OCI-M1 (cell line): ENCODE data around the gene ADGRG3.
A peak's percentile ranks its signal among the peaks of the same experiment; 100 is the strongest.
"Not testable (repeated sequence)": the region's sequence is repeated elsewhere in the genome, so short reads cannot be mapped to it uniquely, and the experiment has no call there.

ENCODE experiments used
- DNase-seq: peaks from one replicate; lab custom pipeline; 2025; lab: John Stamatoyannopoulos, UW

The ADGRG3 gene

GRCh38 chr16:57663917-57664661 lies 4.0 kb upstream of the ADGRG3 start:
- no peak for DNase-seq

DNA sequence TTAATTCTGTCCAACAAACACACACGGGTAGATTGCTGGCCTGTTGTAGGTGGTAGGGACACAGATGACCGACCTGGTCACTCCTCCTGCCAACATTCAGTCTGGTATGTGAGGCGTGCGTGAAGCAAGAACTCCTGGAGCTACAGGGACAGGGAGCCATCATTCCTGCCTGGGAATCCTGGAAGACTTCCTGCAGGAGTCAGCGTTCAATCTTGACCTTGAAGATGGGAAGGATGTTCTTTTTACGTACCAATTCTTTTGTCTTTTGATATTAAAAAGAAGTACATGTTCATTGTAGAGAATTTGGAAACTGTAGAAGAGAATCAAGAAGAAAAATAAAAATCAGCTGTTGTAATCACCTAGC lies 3.5 kb upstream of the ADGRG3 start:
- no peak for DNase-seq

GRCh38 chr16:57665541-57665940 lies 2.6 kb upstream of the ADGRG3 start:
- DNase-seq: no peak

GRCh38 chr16:57666353-57667047 lies 1.6 kb upstream of the ADGRG3 start:
- no peak for DNase-seq

- no peak for DNase-seq
Measured at GRCh38 chr16:57667048-57667525, 1.0 kb upstream of the ADGRG3 start.

DNA sequence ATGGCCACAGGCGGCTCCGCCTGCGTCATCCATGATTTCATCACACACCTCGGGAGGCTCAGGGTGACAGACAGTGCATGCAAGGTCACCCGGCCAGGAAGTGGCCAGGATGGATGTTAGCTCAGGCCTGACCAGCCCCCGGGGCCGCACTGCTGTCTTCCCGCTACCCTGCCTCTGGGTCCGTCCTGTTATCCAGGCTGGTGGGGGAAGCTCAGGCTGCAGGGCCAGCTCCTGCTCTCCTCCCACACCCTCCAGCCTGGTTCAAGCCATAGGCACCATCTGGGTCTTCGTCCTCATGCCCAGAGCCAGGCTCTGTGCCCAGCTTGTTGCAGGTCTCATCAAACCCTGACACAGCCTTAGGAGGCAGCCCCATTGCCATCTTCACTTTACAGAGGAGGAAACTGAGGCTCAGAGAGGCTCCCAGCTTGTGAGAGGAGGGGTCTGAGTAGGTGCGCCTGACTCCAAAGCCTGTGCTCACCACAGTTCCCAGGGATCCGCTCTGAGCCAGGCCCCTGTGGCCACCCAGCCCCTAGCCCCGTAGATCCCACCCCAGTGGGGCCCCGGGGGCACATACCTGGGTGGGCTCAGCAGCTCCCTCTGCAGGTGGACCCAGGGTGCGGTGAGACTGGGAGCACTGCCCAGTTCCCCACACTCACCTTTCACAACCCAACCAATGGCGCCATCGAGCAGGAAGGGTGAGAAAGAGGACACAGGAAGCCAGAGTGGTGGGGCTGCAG lies 412 bp upstream of the ADGRG3 start:
- peak; percentile 37 for DNase-seq

DNA sequence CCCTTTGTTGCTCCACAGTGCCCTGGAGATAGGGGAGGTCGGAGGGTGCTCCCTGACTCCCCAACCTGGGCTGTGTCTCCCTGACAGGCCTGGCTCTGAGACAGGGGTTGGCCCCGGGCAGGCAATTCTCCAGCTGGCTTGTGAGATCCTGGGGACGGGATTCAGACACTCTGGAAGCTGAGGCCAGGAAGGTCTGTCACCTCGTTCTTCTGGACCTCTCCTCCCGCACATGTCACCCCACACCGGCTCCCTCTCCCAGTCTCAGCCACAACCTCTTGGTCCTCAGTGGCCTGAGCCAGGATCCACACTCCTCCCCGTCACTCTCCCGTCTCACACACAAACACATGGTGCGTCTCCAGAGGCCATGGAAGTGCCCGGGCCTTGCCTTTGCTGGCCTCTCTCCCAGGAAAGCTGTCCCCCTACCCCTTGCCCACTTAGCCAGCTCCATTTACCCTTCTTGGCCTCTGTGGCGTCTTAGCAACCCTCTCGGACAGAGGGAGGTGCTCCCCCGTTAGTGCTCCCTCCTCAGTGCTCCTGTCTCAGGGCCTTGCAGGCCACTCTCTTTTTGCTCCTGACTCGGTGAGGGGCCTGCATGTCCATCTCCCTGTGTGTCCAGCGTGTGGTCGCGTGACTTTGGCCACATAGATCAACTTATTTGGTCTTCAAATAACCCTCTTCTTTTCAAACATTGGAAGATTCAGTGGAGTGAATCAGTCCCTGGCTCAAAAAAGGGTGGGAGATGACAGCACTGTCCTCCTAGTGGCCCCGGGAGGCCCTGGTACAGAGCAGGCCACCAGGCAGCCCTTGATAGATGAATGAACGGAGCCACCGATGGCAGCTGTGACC lies 747 bp downstream of the ADGRG3 start:
- no peak for DNase-seq

DNA sequence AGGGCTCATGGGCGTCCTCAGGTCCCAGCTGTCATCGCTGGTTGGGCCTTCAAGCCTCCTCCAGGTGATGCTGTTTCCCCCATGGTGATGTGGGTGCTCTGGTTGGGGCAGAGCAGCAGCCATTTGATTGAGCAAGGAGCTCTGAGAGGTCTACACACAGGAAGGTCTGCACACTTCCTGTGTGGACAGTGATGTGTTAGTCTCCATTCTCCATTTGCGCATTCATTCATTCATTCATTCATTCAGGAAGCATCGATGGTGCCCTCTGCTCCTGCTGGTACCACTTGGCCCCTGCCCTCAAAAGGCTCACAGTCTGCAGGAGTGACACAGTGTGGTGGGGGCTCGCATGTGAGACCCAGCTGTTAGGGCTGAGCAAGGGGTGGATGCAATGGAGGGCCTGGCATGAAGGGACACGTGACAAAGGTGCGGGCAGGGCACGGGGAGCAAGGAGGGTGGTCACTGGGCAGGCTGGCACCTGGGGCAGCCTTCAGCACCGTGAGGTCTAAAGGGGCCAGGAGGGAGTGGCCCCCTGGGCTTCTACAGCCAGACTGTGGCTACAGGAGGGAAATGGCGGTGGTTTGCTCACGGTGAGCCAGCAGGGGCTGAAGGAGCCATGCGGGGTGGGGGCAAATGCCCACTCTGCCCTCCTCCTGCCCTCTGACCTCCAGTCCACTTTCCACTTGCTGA lies 1.5 kb downstream of the ADGRG3 start:
- DNase-seq: no peak

- DNase-seq: no peak
Measured at GRCh38 chr16:57670196-57670595, 2.1 kb downstream of the ADGRG3 start.

DNA sequence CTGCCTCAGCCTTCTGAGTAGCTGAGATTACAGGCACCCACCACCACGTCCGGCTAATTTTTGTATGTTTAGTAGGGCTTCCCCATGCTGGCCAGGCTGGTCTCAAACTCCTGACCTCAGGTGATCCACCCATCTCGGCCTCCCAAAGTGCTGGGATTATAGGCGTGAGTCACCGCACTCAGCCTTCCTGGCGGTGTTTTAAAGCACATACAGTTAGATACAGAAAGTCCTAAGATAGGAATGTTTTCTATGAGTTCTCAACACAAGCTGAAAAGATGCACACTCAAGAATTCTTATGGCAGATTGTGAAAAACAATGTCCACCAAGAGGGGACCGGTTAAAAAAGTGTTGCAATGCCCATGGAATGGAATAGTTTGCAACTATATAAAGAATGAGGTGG lies 3.3 kb downstream of the ADGRG3 start:
- not testable (repeated sequence) for DNase-seq

DNA sequence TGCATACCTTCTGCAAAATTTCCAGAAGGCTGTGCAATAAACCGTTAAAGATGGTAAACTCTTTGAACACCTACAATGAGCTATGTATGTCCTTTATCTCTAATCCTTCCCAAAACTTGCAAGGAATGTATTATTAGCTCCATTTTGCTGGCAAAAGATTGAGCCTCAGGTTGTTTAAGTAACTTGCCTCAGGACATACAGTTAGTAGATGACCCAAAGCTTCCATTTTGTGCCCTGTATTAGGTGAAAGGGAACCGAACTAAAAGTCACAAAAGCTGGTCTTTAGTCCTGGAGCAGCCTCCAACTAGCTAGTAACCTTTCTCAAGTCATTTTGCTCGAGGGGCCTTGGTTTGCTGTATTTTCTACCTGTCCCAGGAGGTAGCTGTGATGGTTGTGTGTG lies 4.3 kb downstream of the ADGRG3 start:
- DNase-seq: no peak

DNA sequence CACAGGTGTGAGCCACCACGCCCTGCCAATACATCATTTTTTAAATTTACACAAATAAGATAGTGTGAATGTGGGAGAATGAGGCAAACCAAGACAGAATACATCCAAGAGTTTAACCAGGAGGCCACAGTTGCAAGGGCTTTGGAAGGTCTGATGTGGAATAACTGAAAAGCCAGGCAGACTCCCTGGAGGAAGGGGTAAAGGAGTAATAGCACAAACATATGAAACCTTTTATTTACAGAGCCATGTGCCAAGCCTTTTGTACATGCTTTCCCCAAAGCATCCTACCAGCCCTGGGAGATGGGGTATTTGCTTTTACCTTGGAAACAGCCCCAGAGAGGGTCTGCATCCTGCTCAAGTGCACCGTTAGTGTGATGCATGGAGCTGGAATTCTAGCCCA lies 4.7 kb downstream of the ADGRG3 start:
- no peak for DNase-seq

- DNase-seq: peak; percentile 82
Measured at GRCh38 chr16:57675741-57676551, 7.8 kb downstream of the ADGRG3 start.

DNA sequence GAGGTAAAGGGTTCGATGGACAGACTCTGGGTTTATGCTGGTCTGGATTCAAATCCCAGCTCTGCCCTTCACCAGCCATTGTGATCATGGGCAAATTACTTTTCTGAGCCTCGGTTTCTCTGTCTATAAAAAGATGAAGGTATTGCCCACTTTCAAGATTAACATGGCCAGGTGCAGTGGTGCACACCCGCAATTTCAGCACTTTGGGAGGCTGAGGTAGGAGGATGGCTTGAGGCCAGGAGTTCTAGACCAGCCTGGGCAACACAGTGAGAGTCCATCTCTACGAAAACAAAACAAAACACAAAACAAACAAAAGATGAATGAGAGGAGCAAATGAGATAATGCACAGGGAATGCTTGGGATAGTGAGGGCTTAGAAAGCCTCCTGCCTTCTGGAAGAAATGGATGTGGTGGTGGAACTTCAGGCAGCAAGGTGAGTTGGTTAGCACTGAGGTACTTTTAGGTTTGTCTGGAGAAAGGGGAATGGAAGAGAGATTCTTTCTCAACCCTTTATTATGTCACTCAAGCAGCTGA lies 8.5 kb downstream of the ADGRG3 start:
- DNase-seq: no peak

DNA sequence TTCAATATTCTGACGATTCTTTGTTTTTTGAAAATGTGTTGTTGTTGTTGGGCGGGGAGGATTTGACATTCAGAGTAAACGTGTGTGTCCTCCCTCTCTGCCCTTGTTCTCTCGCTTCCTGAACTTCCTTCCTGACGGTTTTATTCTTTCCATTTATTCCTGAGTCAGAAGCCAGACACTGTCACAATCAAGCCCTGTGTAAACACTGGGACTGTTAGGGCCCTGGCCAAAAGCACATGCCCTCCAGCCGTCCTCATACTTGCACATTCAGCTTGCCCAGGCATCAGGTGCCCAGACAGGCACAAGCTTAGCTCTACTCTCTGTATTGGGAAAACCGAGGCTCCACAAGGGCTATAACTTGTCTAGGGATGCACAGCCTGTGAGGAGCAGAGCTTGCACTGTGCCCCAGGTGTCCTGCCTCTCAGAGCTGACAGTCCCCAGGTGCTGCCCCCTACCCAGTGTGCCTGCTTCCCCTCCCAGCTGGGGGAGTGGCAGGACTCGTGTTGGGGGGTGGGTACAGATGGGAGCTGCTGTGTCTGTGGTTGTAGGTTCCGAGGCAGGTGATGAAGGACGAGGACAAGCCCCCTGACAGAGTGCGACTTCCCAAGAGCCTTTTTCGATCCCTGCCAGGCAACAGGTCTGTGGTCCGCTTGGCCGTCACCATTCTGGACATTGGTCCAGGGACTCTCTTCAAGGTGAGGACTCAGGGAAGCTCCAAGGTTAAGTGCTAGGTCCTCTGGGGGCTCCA lies 9.7 kb downstream of the ADGRG3 start:
- no peak for DNase-seq

- no peak for DNase-seq
Measured at GRCh38 chr16:57679016-57679415, 10.9 kb downstream of the ADGRG3 start.

DNA sequence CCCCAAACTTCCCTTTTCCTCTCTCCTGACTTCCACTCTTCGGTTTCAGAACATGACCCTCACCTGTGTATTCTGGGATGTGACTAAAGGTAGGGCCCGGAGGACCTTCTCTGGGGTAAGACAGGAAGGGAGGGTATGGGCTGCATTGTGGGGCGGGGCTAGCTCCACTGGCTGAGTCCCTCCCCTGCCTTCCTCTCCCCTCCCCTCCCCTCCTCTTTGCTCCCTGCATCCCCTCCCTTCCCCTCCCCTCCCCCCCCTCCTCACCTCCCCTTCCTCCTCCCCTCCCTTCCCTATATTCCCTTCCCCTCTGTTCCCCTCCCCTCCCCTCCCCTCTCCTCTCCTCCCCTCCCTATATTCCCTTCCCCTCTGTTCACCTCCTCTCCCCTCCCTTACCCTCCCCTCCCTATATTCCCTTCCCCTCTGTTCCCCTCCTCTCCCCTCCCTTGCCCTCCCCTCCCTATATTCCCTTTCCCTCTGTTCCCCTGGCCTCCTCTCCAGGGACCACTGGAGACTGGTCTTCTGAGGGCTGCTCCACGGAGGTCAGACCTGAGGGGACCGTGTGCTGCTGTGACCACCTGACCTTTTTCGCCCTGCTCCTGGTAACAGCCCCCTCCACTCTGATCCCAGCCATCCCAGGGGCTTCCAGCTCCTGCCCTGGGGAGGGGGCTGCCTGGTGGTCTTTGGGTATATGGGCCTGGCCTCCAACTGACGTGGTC lies 11.8 kb downstream of the ADGRG3 start:
- DNase-seq: no peak

- peak; percentile 36 for DNase-seq
Measured at GRCh38 chr16:57680842-57681375, 12.8 kb downstream of the ADGRG3 start.
